Measurements from ENCODE around the gene UTS2R.
"Not testable (repeated sequence)": the region's sequence is repeated elsewhere in the genome, so short reads cannot be mapped to it uniquely, and the experiment has no call there.

Gene UTS2R

GRCh38 chr17:82334204-82334621 lies 37.4 kb upstream of the UTS2R start:
- DNase-seq (ENCODE audit: low read depth) = no peak

GRCh38 chr17:82334622-82335394 lies 36.8 kb upstream of the UTS2R start:
- no peak for DNase-seq (ENCODE audit: low read depth)

- no peak for DNase-seq (ENCODE audit: low read depth)
Measured at GRCh38 chr17:82338858-82339633, 32.5 kb upstream of the UTS2R start.

DNA sequence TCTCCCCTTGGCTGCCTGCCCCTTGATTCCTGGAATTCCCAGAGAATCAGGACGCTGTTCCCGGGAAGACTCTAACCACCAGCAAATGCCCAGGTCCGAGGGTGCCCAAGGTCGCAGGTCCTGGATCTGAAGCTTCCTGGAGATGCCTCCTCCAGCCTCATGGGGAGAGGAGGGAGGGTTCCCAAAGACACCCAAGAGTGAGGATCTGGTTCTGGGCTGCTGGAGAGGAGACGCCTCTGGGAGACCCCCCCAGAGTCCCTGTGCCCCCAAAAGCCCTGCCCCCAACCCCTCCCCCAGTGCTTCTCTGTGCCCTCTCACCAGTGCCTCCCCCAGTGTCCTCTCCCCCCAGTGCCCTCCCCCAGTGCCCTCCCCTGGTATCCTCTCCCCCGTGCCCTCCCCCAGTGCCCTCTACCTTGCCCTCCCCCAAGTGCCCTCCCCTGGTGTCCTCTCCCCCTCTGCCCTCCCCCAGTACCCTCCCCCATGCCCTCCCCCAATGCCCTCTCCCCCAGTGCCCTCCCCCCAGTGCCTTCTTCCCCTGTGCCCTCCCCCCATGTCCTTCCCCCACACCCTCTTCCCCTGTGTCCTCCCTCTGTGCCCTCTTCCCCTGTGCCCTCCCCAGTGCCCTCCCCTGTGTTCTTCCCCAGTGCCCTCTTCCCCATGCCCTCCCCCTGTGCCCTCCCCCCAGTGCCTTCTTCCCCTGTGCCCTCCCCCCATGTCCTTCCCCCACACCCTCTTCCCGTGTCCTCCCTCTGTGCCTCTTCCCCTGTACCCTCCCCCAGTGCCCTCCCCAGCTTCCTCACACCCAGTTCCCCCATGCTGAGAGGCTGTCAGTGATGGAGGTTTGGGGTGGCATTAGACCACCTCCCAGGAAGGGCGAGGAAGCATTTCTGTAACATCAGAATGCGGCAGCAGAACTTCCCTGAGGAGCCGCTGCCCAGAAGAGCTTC lies 31.7 kb upstream of the UTS2R start:
- DNase-seq (ENCODE audit: low read depth) = no peak

GRCh38 chr17:82342361-82343079 lies 29.0 kb upstream of the UTS2R start:
- no peak for DNase-seq (ENCODE audit: low read depth)

DNA sequence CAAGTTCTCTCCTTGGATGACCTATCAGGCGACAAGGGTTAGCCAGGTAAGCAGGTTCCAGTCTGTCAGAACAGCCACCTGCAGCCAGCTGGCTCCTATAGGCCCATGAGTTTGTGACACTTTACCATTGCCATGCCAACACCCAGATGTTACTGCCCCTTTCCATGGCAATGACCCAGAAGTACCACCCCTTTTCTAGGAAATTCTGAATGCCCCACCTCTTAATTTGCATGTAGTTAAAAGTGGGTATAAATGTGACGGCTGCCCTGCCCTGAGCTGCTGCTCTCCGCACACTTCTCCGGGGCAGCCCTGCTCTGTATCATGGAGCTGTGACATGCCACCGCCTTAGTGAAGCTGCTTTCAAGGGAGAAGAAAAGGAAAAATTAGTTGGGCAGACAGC lies 28.0 kb upstream of the UTS2R start:
- DNase-seq (ENCODE audit: low read depth) = no peak

DNA sequence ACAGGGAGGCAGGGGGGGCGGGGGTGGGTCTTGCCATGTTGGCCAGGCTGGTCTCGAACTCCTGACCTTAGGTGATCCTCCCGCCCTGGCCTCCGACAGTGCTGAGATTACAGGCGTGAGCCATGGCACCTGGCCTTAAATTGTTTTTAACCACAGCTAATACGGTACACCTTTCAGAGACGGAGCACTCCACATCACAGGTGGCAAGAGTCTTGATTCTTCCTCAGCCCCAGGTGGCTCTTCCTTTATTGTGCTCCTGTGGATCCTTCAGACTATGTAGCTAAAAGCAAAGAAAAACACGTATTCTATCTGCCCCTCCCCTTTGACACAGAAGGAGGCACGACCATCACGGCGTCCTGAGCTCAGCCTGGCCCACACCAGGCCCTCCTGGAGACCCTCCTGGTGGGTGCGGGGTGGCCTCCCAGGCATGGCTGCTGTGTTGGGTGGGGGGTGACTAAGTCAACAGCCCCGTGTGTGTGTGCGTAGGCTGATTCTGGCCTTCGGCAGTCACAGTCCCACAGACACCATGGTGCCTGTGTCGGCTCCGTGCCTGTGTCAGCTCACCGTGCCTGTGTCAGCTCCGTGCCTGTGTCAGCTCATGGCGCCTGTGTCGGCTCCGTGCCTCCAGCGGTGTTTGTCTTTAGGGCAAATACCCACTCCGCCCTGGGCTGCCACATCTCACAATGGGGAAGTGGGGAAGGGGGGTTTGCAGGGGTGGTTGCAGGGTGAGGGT lies 27.2 kb upstream of the UTS2R start:
- DNase-seq (ENCODE audit: low read depth) = no peak

- no peak for DNase-seq (ENCODE audit: low read depth)
Measured at GRCh38 chr17:82345151-82345976, 26.2 kb upstream of the UTS2R start.

DNA sequence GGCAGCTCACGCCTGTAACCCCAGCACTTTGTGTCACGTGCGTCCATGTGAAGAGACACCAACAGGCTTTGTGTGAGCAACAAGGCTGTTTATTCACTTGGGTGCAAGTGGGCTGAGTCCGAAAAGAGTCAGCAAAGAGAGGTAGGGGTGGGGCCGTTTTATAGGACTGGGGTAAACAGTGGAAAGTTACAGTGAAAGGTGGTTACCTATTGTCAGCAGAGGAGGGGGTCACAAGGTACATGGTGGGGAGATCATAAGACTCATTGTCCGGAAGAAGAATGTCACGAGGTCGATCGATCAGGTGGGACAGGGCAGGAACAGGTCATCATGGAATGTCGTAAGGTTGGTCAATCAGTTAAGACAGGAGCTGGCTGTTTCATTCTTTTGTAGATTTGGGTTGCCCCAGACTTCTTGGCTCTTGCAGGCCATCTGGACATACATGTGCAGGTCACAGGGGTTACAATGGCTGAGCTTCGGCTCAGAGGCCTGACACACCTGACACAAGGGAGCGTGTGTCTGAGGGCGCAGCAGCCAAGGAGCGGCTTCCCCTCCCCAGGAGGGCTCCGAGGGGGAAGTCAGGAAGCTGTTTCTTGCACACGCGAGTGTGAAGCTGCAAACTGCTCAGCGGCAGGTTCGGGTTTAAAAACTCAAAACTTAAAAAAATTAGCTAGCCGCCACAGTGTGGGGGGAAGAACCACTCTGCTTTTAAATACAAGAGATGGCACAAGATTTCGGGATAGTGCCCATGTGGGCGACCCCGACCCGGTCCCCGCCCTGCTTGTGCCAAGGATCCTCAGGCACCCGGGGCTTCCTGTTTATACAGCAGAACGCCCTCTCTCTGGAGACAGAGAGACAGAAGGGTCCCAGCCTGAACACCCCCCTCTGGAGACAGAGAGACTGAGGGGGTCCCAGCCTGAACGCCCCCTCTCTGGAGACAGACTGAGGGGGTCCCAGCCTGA lies 24.9 kb upstream of the UTS2R start:
- DNase-seq (ENCODE audit: low read depth) = no peak

- not testable (repeated sequence) for DNase-seq (ENCODE audit: low read depth)
Measured at GRCh38 chr17:82347994-82348393, 23.6 kb upstream of the UTS2R start.

DNA sequence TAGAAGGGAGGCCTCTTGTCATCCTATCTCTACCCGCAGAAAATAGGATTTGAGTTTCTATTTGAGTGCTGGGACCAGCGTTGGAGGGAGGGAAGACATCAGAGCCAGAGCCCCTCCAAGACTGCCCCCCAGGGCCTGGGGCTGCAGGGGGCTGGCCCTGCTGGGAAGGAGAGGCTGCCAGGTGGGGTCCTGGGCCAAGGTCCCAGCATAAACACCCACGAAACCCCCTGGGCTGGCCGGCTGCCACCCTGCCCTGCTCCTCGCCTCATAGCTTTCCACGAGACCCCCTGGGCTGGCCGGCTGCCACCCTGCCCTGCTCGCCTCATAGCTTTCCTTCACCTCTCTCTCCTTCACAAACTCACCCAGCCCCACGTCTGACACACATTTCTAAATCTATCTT lies 23.1 kb upstream of the UTS2R start:
- no peak for DNase-seq (ENCODE audit: low read depth)

GRCh38 chr17:82348866-82349265 lies 22.7 kb upstream of the UTS2R start:
- no peak for DNase-seq (ENCODE audit: low read depth)

DNA sequence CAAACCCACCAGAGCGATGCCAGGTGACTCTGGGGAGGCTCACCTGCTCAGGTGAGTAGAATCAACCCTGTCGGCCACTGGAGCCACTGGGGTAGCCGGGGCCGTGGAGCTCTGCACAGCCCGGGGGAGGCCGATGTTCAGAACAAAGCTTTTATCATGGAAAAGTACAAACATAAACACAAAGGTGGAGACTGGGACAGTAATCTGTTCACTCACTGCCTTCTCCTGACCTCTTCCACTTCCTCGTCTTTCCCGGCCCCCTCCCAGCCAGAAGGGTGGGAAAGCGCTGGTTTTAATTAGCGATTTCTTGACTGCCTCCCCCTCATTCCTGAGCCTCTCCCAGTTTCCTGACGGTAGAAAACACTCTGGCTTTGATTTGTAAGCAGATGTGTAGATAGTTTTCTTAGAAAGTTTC lies 22.3 kb upstream of the UTS2R start:
- DNase-seq (ENCODE audit: low read depth) = peak; percentile 58

DNA sequence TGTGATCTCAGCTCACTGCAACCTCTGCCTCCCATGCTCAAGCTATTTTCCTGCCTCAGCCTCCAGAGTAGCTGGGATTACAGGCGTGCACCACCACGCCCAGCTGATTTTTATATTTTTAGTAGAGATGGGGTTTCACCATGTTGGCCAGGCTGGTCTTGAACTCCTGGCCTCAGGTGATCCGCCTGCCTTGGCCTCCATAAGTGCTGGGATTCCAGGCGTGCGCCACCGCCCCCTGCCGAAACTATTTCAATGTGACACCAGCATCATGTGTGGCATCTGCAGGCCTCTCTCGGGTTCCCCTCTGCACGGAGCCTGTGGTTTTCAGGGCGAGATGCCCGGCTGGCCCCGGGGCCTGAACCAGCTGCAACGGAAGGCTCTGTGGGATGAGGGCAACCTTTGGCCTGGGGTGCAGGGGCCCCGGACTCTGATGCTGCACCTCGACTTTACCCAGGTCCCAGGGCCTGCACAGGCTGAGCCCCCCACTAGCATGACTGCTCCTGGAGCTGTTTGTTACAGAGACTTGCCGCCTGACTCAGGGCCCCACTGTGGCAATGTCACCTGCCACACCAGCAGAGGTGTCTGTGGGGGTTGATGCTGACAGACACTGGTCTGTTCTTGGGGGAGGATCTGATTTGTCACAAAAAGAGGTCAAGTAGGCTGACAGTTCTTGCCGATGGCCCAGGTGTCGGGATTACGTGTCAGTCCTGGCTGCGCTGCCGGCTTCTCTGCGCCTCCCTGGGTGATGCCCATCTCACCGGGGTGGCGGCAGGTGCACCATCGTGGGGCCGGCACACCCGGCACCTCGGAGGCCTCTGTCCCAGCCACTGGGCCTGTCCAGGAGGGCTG lies 21.2 kb upstream of the UTS2R start:
- DNase-seq (ENCODE audit: low read depth) = no peak

- no peak for DNase-seq (ENCODE audit: low read depth)
Measured at GRCh38 chr17:82351254-82351712, 20.3 kb upstream of the UTS2R start.

- DNase-seq (ENCODE audit: low read depth) = peak; percentile 59
Measured at GRCh38 chr17:82351713-82352488, 19.7 kb upstream of the UTS2R start.

GRCh38 chr17:82353484-82353883 lies 18.1 kb upstream of the UTS2R start:
- DNase-seq (ENCODE audit: low read depth) = no peak

All from GM04504 (cell line).